Skeletal muscle satellite cell (primary cell): ENCODE measurements around the gene UBE2G2.
A peak's percentile ranks its signal among the peaks of the same experiment; 100 is the strongest.

Experiments used
- H3K27me3 ChIP-seq: 2 replicates; pipeline ENCODE4 v1.7.0; 2013; ENCODE audit warnings: low read length; ENCODE audit not compliant: control insufficient read depth, insufficient read depth
- H3K36me3 ChIP-seq: 2 replicates; pipeline ENCODE4 v1.7.0; 2013; ENCODE audit warnings: mild to moderate bottlenecking, control low read depth, low read length; ENCODE audit not compliant: insufficient read depth
- H3K4me1 ChIP-seq: 2 replicates; pipeline ENCODE4 v1.7.0; 2013; ENCODE audit warnings: low read length; ENCODE audit not compliant: control insufficient read depth, insufficient read depth
- H3K4me2 ChIP-seq: 2 replicates; pipeline ENCODE4 v1.7.0; 2013; ENCODE audit warnings: mild to moderate bottlenecking, low read length
- H3K4me3 ChIP-seq: 2 replicates; pipeline ENCODE4 v1.7.0; 2013; ENCODE audit warnings: low read length
- H3K9ac ChIP-seq: 2 replicates; pipeline ENCODE4 v1.7.0; 2013; ENCODE audit warnings: mild to moderate bottlenecking, low read depth, low read length, moderate library complexity
- H3K9me3 ChIP-seq: replicated peaks from 2 replicates; pipeline ENCODE4 v1.7.0; 2013; ENCODE audit warnings: mild to moderate bottlenecking, control low read depth, low read length

UBE2G2 gene

GRCh38 chr21:44792702-44793591 lies 8.7 kb downstream of the UBE2G2 start:
- H3K4me3 ChIP-seq = no peak overlapping the region
- no peaks in the 10 kb centered on the region for H3K9me3 ChIP-seq
- peaks cover 18% of the 10 kb centered on the region for H3K36me3 ChIP-seq
- H3K4me1 ChIP-seq = peaks cover 8% of the 10 kb centered on the region
- H3K9ac ChIP-seq = no peak overlapping the region
- H3K4me2 ChIP-seq = no peak overlapping the region
- no peaks in the 10 kb centered on the region for H3K27me3 ChIP-seq

GRCh38 chr21:44791993-44792392 lies 9.6 kb downstream of the UBE2G2 start:
- no peak overlapping the region for H3K9ac ChIP-seq
- H3K36me3 ChIP-seq = peaks cover 14% of the 10 kb centered on the region
- H3K27me3 ChIP-seq = no peaks in the 10 kb centered on the region
- H3K4me1 ChIP-seq = peaks cover 8% of the 10 kb centered on the region
- H3K4me2 ChIP-seq = no peak overlapping the region
- H3K4me3 ChIP-seq = no peak overlapping the region
- no peaks in the 10 kb centered on the region for H3K9me3 ChIP-seq

GRCh38 chr21:44791246-44791645 lies 10.4 kb downstream of the UBE2G2 start:
- no peak overlapping the region for H3K4me2 ChIP-seq
- no peak overlapping the region for H3K9ac ChIP-seq
- H3K36me3 ChIP-seq = peaks cover 8% of the 10 kb centered on the region
- no peaks in the 10 kb centered on the region for H3K27me3 ChIP-seq
- H3K4me3 ChIP-seq = no peak overlapping the region
- no peaks in the 10 kb centered on the region for H3K9me3 ChIP-seq
- H3K4me1 ChIP-seq = peaks cover 10% of the 10 kb centered on the region

GRCh38 chr21:44790368-44790767 lies 11.3 kb downstream of the UBE2G2 start:
- Histone ChIP-seq H3K4me3 (no peak overlapping the region), H3K36me3 (peaks cover 9% of the 10 kb centered on the region), H3K9me3 (no peaks in the 10 kb centered on the region), H3K27me3 (no peaks in the 10 kb centered on the region), H3K9ac (no peak overlapping the region), H3K4me2 (no peak overlapping the region), H3K4me1 (peaks cover 19% of the 10 kb centered on the region)

- H3K4me1 ChIP-seq = peaks cover 19% of the 10 kb centered on the region
- H3K9ac ChIP-seq = no peak overlapping the region
- H3K4me3 ChIP-seq = no peak overlapping the region
- H3K4me2 ChIP-seq = no peak overlapping the region
- H3K36me3 ChIP-seq = peaks cover 14% of the 10 kb centered on the region
- no peaks in the 10 kb centered on the region for H3K9me3 ChIP-seq
- H3K27me3 ChIP-seq = no peaks in the 10 kb centered on the region
These were observed 11.7 kb downstream of the UBE2G2 start for GRCh38 chr21:44789880-44790279.

- no peak overlapping the region for H3K4me3 ChIP-seq
- H3K36me3 ChIP-seq = peaks cover 18% of the 10 kb centered on the region
- peak overlapping the region; percentile 21 for H3K4me2 ChIP-seq
- H3K9me3 ChIP-seq = no peaks in the 10 kb centered on the region
- peaks cover 14% of the 10 kb centered on the region for H3K4me1 ChIP-seq
- no peaks in the 10 kb centered on the region for H3K27me3 ChIP-seq
- H3K9ac ChIP-seq = no peak overlapping the region
These were observed 15.8 kb downstream of the UBE2G2 start for GRCh38 chr21:44785620-44786335.

- no peaks in the 10 kb centered on the region for H3K9me3 ChIP-seq
- H3K36me3 ChIP-seq = peaks cover 18% of the 10 kb centered on the region
- H3K4me3 ChIP-seq = no peak overlapping the region
- peaks cover 20% of the 10 kb centered on the region for H3K4me1 ChIP-seq
- no peak overlapping the region for H3K4me2 ChIP-seq
- no peaks in the 10 kb centered on the region for H3K27me3 ChIP-seq
- H3K9ac ChIP-seq = no peak overlapping the region
These were observed 16.8 kb downstream of the UBE2G2 start for GRCh38 chr21:44784810-44785209.

GRCh38 chr21:44783020-44783696 lies 18.5 kb downstream of the UBE2G2 start:
- Histone ChIP-seq H3K4me2 (no peak overlapping the region), H3K9ac (no peak overlapping the region), H3K4me1 (peaks cover 21% of the 10 kb centered on the region), H3K27me3 (no peaks in the 10 kb centered on the region), H3K36me3 (peaks cover 18% of the 10 kb centered on the region), H3K9me3 (no peaks in the 10 kb centered on the region), H3K4me3 (no peak overlapping the region)

- peaks cover 29% of the 10 kb centered on the region for H3K36me3 ChIP-seq
- peaks cover 16% of the 10 kb centered on the region for H3K4me1 ChIP-seq
- no peak overlapping the region for H3K9ac ChIP-seq
These were observed 20.7 kb downstream of the UBE2G2 start for GRCh38 chr21:44780767-44781459.

GRCh38 chr21:44780137-44780502 lies 21.5 kb downstream of the UBE2G2 start:
- Histone ChIP-seq H3K9ac (no peak overlapping the region), H3K4me1 (peaks cover 10% of the 10 kb centered on the region), H3K9me3 (no peaks in the 10 kb centered on the region), H3K36me3 (peaks cover 31% of the 10 kb centered on the region), H3K4me2 (no peak overlapping the region), H3K27me3 (no peaks in the 10 kb centered on the region), H3K4me3 (no peak overlapping the region)

More at GRCh38 chr21:44780767-44781459, 20.7 kb downstream of the UBE2G2 start:
- no peak overlapping the region for H3K4me2 ChIP-seq
- H3K4me3 ChIP-seq = no peak overlapping the region
- H3K9me3 ChIP-seq = no peaks in the 10 kb centered on the region
- no peaks in the 10 kb centered on the region for H3K27me3 ChIP-seq
